ENCODE measurements around the gene KCNG1. TPM values are rescaled to one million over a fixed set of nuclear protein-coding genes. Genes with fewer than 3 reads are reported as not detected.

The KCNG1 gene
- total and polyA plus RNA-seq, 2 of the 8 experiments (the other 6 are each of a cell fraction or from before 2014, with no cell fraction given) = 16.0 to 18.0 TPM

- FAIRE-seq (no peak), DNase-seq (ENCODE audit: low read depth in 1 of 2, low spot score in 2 of 2) (peak in 1 of 2 experiments; percentile 37)
- Histone ChIP-seq H3K18ac (ENCODE audit: extremely low read depth, low read length) (no peak overlapping the region), H3K36me3 (ENCODE audit: control insufficient read depth in 2 of 4, insufficient read depth in 4 of 4, low read length in 3 of 4) (no peaks in the 10 kb centered on the region), H3K9ac (replicated peaks in 1 of 4; ENCODE audit: extremely low read depth in 1 of 4, low read depth in 3 of 4, low read length in 3 of 4) (no peak overlapping the region), H3K14ac (ENCODE audit: insufficient read length) (no peak overlapping the region), H2BK5ac (ENCODE audit: low read depth, low read length) (no peak overlapping the region), H2BK120ac (replicated peaks; ENCODE audit: low read depth, low read length) (no peak overlapping the region), H3K79me1 (ENCODE audit: low read depth, low read length) (no peaks in the 10 kb centered on the region), H2BK20ac (ENCODE audit: low read length) (no peak overlapping the region), H3K23me2 (ENCODE audit: low read depth, low read length) (no peaks in the 10 kb centered on the region), H2BK12ac (ENCODE audit: low read depth, low read length) (no peak overlapping the region), H4K5ac (ENCODE audit: insufficient read length, low read depth, low read length) (no peak overlapping the region), H3K23ac (ENCODE audit: insufficient read length) (no peak overlapping the region), H3K4me3 (ENCODE audit: extremely low read depth in 1 of 4, insufficient read depth in 2 of 4, low read depth in 3 of 4, low read length in 4 of 4) (no peak overlapping the region), H3K4ac (replicated peaks; ENCODE audit: insufficient read length, low read depth, low read length) (no peak overlapping the region), H3K4me2 (ENCODE audit: insufficient read depth in 1 of 2, low read depth in 2 of 2, low read length in 2 of 2) (no peak overlapping the region), H3K27ac (ENCODE audit: low read depth, low read length) (no peak overlapping the region), H4K8ac (ENCODE audit: extremely low read depth, insufficient read depth, low read length) (no peak overlapping the region), H3K56ac (replicated peaks; ENCODE audit: insufficient read length, low read depth, low read length) (no peak overlapping the region), H4K91ac (replicated peaks; ENCODE audit: insufficient read length, low read length) (no peak overlapping the region), H3K9me3 (ENCODE audit: insufficient read depth in 2 of 2, low read depth in 1 of 2, low read length in 1 of 2) (no peaks in the 10 kb centered on the region), H3K79me2 (ENCODE audit: control insufficient read depth in 1 of 2, insufficient read depth in 2 of 2, low read length in 2 of 2) (no peaks in the 10 kb centered on the region), H2AK5ac (ENCODE audit: low read depth, low read length) (no peak overlapping the region), H3K4me1 (replicated peaks in 1 of 4; ENCODE audit: control insufficient read depth in 3 of 4, insufficient read depth in 4 of 4, low read length in 3 of 4) (peaks cover 0 to 2% (median 0%) of the 10 kb centered on the region in 4 experiments; a peak in 1 of 7 replicates), H2BK15ac (ENCODE audit: low read length) (no peak overlapping the region), H2AFZ (ENCODE audit: low read length) (no peak overlapping the region), H4K20me1 (replicated peaks in 1 of 2; ENCODE audit: control insufficient read depth in 1 of 2, insufficient read depth in 2 of 2, low read length in 2 of 2) (no peaks in the 10 kb centered on the region), H3K27me3 (replicated peaks in 1 of 4; ENCODE audit: control insufficient read depth in 3 of 4, extremely low read depth in 1 of 4, insufficient read depth in 3 of 4, low read length in 3 of 4) (no peaks in the 10 kb centered on the region)
- ChIA-PET POLR2A (ENCODE audit: partially characterized antibody) (interaction anchor here (1.2 to 1.9 kb wide), 3 partner anchors 10 to 37 kb away, joined by 3 to 13 read pairs (median 5); partner anchors contain the start of genes ADNP, DPM1 and MOCS3), CTCF (ENCODE audit: partially characterized antibody) (interaction anchor here (0.5 to 1.9 kb wide), 5 partner anchors 10 to 140 kb away, joined by 3 to 9 read pairs (median 4); partner anchors contain the start of genes DPM1 and MOCS3)
- no peak for TF ChIP-seq CBX5 (IDR thresholded peaks at IDR 0.05; ENCODE audit: low read depth, low read length)
- 93% methylated on average over 9 of the region's 9 CpGs; no CpG with 5 or more reads in 1 of the 2 experiments for WGBS, 2 experiments (ENCODE audit: extremely low coverage in 1 of 2, insufficient coverage in 1 of 2, insufficient read length in 1 of 2, insufficient replicate concordance in 2 of 2, low coverage in 1 of 2, low lambda C conversion rate in 2 of 2, missing lambda C conversion rate in 1 of 2)
Measured at GRCh38 chr20:50968289-50968688, 54.6 kb downstream of the KCNG1 start.

Measured in H1 (cell line).